Parathyroid adenoma (tissue), 2 donors: ENCODE results near the gene HIGD1B.
A peak's percentile ranks its signal among the peaks of the same experiment; 100 is the strongest.
"Not testable (repeated sequence)": the region's sequence is repeated elsewhere in the genome, so short reads cannot be mapped to it uniquely, and the experiment has no call there.

ENCODE experiments used
- H2AFZ ChIP-seq: fragments of 300-600 bp; sonication (generic); one replicate; pipeline ENCODE4 v1.7.0; 2017; ENCODE audit warnings: antibody characterized with exemption, mild to moderate bottlenecking
- H3K27ac ChIP-seq: fragments of 300-600 bp; sonication (generic); one replicate; pipeline ENCODE4 v1.7.0; 2017
- H3K27me3 ChIP-seq: fragments of 300-600 bp; sonication (generic); one replicate; pipeline ENCODE4 v1.7.0; 2017; ENCODE audit warnings: low read length; ENCODE audit not compliant: control insufficient read depth, insufficient read depth
- H3K36me3 ChIP-seq: fragments of 300-600 bp; sonication (generic); one replicate; pipeline ENCODE4 v1.7.0; 2017; ENCODE audit warnings: low read length; ENCODE audit not compliant: control insufficient read depth, insufficient read depth
- H3K4me1 ChIP-seq: fragments of 300-600 bp; sonication (generic); one replicate; pipeline ENCODE4 v1.7.0; 2017; ENCODE audit warnings: control low read depth
- H3K4me2 ChIP-seq: fragments of 300-600 bp; sonication (generic); one replicate; pipeline ENCODE4 v1.7.0; 2017; ENCODE audit warnings: low read length
- H3K4me3 ChIP-seq: fragments of 300-600 bp; sonication (generic); one replicate; pipeline ENCODE4 v1.7.0; 2017; ENCODE audit warnings: low read depth, low read length
- H3K79me2 ChIP-seq: fragments of 300-600 bp; sonication (generic); one replicate; pipeline ENCODE4 v1.7.0; 2017; ENCODE audit warnings: control low read depth
- H3K9ac ChIP-seq: fragments of 300-600 bp; sonication (generic); one replicate; pipeline ENCODE4 v1.7.0; 2017; ENCODE audit warnings: mild to moderate bottlenecking
- H3K9me3 ChIP-seq: fragments of 300-600 bp; sonication (generic); one replicate; pipeline ENCODE4 v1.7.0; 2017; ENCODE audit warnings: low read length; ENCODE audit not compliant: control insufficient read depth
- TF ChIP-seq, protein P1 (sequence below): fragments of 300-600 bp; sonication (generic); IDR thresholded peaks from one replicate; pipeline ENCODE4 v1.7.0; 2017; ENCODE audit warnings: antibody characterized with exemption, mild to moderate bottlenecking
- donor health status: primary hyperparathyroidism.

HIGD1B gene

DNA sequence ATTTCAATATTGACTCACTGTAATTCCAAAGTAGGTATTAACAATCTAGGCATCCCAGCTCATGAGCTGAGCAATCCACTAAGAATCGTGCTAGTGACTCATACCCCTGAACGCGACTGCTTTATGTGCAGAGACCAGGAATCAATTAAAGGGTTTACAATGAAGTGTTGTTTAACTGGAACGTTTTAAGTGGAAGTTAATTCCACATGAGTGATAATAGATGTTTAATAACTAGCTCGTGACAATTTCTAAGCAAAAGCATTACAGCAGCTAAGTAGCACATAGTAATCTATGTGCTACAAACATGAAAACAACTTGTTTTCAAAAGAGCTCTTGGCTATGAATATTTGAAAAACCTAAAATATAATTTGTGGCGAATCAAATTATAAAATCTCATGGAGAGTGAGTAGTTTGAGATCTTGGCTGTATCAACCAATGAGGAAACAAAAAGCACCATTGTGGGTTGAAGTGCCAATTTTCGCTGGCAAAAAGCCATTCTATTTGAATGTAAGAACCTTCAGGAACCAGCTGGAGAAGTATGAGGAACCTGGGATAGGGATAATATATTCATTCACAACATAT is 27.0 kb upstream of the HIGD1B start:
- no peak overlapping the region for H3K9ac ChIP-seq
- H3K27ac ChIP-seq, result no peak overlapping the region

GRCh38 chr17:44825236-44825635 is 22.4 kb upstream of the HIGD1B start:
- not testable (repeated sequence) for H2AFZ ChIP-seq, H3K27me3 ChIP-seq, H3K4me1 ChIP-seq, H3K4me3 ChIP-seq, H3K27ac ChIP-seq, H3K36me3 ChIP-seq, H3K4me2 ChIP-seq, H3K79me2 ChIP-seq, H3K9me3 ChIP-seq, H3K9ac ChIP-seq

More for the DNA sequence above, 27.0 kb upstream of the HIGD1B start:
- Histone ChIP-seq H2AFZ (no peak overlapping the region), H3K4me1 (no peaks in the 10 kb centered on the region), H3K79me2 (no peaks in the 10 kb centered on the region), H3K36me3 (no peaks in the 10 kb centered on the region), H3K4me3 (no peak overlapping the region), H3K9me3 (no peaks in the 10 kb centered on the region), H3K4me2 (no peak overlapping the region), H3K27me3 (no peaks in the 10 kb centered on the region)
- TF ChIP-seq, protein P1, sequence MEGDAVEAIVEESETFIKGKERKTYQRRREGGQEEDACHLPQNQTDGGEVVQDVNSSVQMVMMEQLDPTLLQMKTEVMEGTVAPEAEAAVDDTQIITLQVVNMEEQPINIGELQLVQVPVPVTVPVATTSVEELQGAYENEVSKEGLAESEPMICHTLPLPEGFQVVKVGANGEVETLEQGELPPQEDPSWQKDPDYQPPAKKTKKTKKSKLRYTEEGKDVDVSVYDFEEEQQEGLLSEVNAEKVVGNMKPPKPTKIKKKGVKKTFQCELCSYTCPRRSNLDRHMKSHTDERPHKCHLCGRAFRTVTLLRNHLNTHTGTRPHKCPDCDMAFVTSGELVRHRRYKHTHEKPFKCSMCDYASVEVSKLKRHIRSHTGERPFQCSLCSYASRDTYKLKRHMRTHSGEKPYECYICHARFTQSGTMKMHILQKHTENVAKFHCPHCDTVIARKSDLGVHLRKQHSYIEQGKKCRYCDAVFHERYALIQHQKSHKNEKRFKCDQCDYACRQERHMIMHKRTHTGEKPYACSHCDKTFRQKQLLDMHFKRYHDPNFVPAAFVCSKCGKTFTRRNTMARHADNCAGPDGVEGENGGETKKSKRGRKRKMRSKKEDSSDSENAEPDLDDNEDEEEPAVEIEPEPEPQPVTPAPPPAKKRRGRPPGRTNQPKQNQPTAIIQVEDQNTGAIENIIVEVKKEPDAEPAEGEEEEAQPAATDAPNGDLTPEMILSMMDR, result no peak

- Histone ChIP-seq H3K27ac (no peak overlapping the region), H3K4me2 (no peak overlapping the region), H3K4me1 (no peaks in the 10 kb centered on the region), H3K9me3 (no peaks in the 10 kb centered on the region), H3K4me3 (no peak overlapping the region), H3K9ac (no peak overlapping the region), H2AFZ (no peak overlapping the region), H3K79me2 (no peaks in the 10 kb centered on the region), H3K27me3 (no peaks in the 10 kb centered on the region), H3K36me3 (no peaks in the 10 kb centered on the region)
- TF ChIP-seq, protein P1, result no peak
Measured at GRCh38 chr17:44826123-44826790, 21.4 kb upstream of the HIGD1B start.

DNA sequence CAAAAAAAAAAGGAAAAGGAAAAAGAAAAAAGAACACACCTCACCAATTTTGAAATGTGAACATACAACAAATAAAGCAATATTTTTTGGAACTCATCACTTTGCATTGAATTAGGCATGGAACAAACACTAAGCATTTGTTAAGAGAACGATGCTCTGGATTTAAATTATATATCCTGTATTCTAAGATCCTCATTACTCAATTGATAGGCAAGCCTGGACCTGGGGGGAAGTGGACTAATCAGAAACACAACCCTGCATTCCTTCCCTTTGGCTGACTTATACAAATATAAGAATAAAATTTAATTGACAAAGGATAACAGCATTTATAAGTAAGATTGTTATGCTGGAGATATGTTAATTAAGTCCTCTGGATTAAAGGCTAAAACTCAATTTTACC is 19.8 kb upstream of the HIGD1B start:
- Histone ChIP-seq H3K79me2 (no peaks in the 10 kb centered on the region), H3K36me3 (no peaks in the 10 kb centered on the region), H3K9me3 (no peaks in the 10 kb centered on the region), H3K4me3 (no peak overlapping the region), H3K9ac (no peak overlapping the region), H3K4me1 (no peaks in the 10 kb centered on the region), H3K4me2 (no peak overlapping the region), H3K27ac (no peak overlapping the region), H2AFZ (no peak overlapping the region), H3K27me3 (no peaks in the 10 kb centered on the region)
- TF ChIP-seq, protein P1, result no peak

- Histone ChIP-seq H3K4me2 (peak overlapping the region; percentile 56), H3K79me2 (no peaks in the 10 kb centered on the region), H2AFZ (peak overlapping the region; percentile 79), H3K27ac (peak overlapping the region; percentile 51), H3K27me3 (no peaks in the 10 kb centered on the region), H3K4me1 (no peaks in the 10 kb centered on the region), H3K9ac (no peak overlapping the region), H3K36me3 (no peaks in the 10 kb centered on the region), H3K9me3 (no peaks in the 10 kb centered on the region), H3K4me3 (peak overlapping the region; percentile 24)
- TF ChIP-seq, protein P1, result no peak
Measured at GRCh38 chr17:44828919-44829522, 18.7 kb upstream of the HIGD1B start.
